ENCODE data around the gene TMEM150B.

TMEM150B gene

DNA sequence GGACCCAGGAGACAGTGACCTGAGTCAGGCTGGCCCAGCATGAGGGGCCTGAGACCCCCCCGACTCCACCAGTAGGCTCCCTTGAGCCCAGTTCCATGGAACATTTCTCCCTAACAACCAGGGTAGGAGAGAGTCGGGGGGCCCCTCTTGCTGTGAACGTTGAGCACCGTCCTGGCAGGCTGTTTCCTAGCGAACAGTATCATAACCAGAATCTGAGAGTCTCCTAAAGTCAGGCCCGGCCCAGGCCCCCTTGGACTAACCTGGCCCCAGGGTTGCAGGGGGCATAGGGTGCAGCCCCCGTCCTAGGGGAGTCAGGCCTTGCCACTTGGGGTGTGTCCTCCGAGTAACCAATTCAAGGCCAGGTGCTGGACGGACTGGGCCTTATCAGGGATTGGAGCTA is 13.7 kb downstream of the TMEM150B start:
- no peak for DNase-seq (ENCODE audit: low read depth)
- TF ChIP-seq CTCF (IDR thresholded peaks at IDR 0.05; ENCODE audit: low read depth, low read length, missing control alignments) = no peak
- H3K4me3 ChIP-seq (ENCODE audit: low read depth, low read length) = no peak overlapping the region

DNA sequence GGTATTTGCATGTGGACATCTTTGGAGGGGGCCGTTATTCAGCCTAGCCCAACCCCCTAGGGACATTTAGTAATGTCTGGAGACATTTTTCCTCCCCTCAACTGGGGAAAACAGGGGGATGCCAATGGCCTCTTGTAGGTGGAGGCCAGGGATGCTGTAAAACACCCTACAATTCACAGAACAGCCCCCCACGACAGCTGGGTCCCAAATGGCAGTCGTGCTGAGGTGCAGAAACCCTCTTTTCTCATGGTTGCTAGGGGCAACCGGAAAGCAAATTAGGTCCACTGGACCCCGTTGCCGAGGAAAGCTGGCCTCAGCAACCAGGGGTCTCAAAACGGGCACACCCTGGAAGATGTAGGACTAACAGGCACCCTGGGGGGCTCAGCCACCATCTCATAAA is 14.6 kb downstream of the TMEM150B start:
- no peak for TF ChIP-seq CTCF (IDR thresholded peaks at IDR 0.05; ENCODE audit: low read depth, low read length, missing control alignments)
- no peak for DNase-seq (ENCODE audit: low read depth)
- no peak overlapping the region for H3K4me3 ChIP-seq (ENCODE audit: low read depth, low read length)

DNA sequence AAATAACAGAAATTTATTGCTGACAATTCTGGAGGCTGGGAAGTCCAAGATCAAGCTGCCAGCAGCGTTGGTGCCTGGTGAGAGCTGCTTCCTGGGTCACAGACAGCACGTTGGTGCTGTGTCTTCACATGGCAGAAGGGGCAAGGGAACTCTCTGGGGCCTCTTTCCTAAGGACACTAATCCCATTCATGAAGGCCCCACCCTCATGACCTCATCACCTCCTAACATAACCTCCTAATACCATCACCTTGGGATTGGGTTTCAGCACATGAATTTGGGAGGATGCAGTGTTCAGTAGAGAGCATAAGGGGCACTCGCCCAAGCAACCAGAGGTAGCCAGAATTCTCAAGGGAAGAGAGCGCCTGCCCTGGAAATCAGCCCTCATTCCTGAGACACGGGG is 15.7 kb downstream of the TMEM150B start:
- DNase-seq (ENCODE audit: low read depth) = no peak
- no peak overlapping the region for H3K4me3 ChIP-seq (ENCODE audit: low read depth, low read length)
- TF ChIP-seq CTCF (IDR thresholded peaks at IDR 0.05; ENCODE audit: low read depth, low read length, missing control alignments) = no peak

GRCh38 chr19:55308281-55308680 is 16.9 kb downstream of the TMEM150B start:
- H3K4me3 ChIP-seq (ENCODE audit: low read depth, low read length) = no peak overlapping the region; the same call in 1 of the 2 replicates
- TF ChIP-seq CTCF (IDR thresholded peaks at IDR 0.05; ENCODE audit: low read depth, low read length, missing control alignments) = no peak
- DNase-seq (ENCODE audit: low read depth) = peak; percentile 42

DNA sequence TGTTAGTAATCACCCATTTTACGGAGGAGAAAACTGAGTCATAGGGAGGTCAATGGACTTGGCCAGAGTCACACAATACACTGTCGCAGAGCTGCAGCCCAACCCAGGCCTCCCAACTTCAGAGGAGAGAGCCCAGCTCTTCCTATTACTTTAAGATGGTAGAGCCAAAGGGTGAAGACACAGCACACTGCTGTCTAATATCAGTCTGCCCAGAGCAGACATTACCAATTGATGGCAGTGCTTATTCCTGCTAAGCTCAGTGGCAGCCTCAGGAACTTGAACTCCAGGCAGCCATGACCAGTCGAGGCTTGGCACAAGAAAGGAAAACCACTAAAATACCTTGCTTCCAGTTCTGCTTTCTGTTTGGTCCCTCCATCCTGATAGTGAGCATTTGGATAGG is 18.4 kb downstream of the TMEM150B start:
- TF ChIP-seq CTCF (IDR thresholded peaks at IDR 0.05; ENCODE audit: low read depth, low read length, missing control alignments) = no peak
- no peak overlapping the region for H3K4me3 ChIP-seq (ENCODE audit: low read depth, low read length)
- DNase-seq (ENCODE audit: low read depth) = no peak

DNA sequence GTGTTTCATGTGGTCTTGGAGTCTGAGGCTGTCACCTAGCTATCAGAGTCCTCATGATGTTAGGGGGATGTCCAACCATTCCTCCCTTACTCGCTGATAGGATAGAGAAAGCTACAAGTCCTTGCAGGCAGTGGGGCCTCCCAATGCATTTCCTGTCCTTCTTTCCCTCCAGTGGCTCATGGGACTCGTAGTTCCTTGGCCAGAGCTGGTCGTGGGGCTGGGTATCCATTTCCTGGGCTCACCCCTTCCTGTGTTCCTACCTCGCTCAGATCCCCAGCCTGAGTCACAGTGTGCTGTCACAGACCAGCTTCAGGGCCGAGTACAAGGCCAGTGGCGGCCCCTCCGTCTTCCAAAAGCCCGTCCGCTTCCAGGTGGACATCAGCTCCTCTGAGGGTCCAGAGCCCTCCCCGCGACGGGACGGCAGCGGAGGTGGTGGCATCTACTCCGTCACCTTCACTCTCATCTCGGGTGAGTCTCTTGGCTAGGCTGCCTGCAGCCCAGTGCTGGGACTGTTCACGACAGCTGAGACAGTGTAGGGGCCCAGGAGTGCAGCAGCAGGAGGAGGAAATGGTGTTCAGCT is 19.1 kb downstream of the TMEM150B start:
- TF ChIP-seq CTCF (IDR thresholded peaks at IDR 0.05; ENCODE audit: low read depth, low read length, missing control alignments) = no peak
- H3K4me3 ChIP-seq (ENCODE audit: low read depth, low read length) = no peak overlapping the region
- no peak for DNase-seq (ENCODE audit: low read depth)

DNA sequence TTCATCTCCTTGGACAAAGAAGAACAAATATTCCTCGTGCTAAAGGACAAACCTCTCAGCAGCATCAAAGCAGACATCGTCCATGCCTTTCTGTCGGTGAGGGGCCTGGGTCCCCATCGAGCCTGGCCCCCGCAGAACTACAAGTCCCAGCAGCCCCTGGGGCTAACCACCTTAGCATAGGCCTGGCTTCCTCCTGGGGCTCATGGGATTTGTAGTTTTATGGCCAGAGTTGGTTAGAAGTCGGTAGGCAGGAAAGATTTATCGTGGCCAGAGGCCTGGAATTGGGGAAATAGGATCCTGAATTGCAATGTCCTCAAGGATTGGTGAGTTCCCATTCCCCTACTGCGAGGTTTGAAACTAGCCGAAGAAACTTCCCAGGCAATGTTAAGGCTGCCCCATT is 19.6 kb downstream of the TMEM150B start:
- no peak overlapping the region for H3K4me3 ChIP-seq (ENCODE audit: low read depth, low read length)
- no peak for TF ChIP-seq CTCF (IDR thresholded peaks at IDR 0.05; ENCODE audit: low read depth, low read length, missing control alignments)
- DNase-seq (ENCODE audit: low read depth) = no peak

All from GM12864 (cell line).